GM18520 (cell line): Measurements from ENCODE around the gene POU2AF2.
"Not testable (repeated sequence)": the region's sequence is repeated elsewhere in the genome, so short reads cannot be mapped to it uniquely, and the experiment has no call there.

Experiments used
- ATAC-seq: cut with Tn5 transposase; IDR thresholded peaks from one replicate; pipeline ENCODE4 v1.9.1; 2021; ENCODE audit not compliant: unreplicated experiment

POU2AF2 gene

DNA sequence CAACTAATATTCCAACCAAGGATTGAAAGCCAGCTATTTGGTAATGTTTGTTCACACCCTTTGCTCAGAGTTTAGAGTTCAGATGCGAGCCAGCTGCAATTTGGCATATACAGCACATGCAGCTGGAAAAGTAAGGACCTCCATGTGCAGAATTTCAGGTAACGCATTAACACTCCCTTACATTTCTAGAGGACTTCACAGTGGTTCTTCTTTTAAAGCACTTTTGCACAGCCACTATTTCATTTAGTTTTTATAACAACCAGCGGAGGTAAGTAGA, 56.3 kb downstream of the POU2AF2 start:
- ATAC-seq: no peak

DNA sequence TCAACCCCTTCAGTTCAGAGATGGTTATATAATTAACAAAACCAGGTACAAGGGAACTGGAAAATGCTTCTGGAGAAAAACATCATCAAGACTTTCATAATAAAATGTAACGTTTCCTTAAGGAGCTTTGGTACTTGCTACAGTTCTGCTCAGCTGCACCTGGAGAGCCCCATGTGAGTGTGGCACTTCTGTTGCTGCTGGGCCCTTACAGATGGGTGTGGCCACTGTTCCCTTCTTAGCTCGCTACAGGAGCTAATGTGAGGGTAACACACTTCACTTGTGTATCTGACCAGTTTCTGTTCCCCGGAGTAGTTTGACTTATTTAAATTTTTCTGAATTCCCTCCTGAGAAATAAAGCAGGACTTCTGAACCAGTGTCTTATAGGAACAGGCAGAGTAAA, 56.8 kb downstream of the POU2AF2 start:
- ATAC-seq: no peak

DNA sequence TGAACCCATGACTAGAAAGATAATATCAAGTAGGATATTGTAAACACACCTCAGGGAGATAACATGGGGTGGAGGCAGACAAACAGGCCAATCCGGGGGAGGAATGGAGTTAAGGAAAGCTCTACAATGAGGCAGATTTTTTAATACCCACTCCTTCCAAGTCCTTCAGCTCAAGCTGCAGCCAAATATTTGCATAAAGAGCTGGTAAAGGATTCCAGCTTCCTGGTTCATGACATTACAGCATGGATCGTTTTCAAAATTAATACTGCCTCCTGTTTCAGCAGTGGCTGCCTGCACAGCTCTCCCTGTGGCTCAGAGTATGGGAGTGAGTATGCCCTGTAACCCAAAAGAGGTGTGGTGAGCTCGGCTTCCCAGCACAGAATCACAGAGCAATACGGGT, 57.9 kb downstream of the POU2AF2 start:
- no peak for ATAC-seq

DNA sequence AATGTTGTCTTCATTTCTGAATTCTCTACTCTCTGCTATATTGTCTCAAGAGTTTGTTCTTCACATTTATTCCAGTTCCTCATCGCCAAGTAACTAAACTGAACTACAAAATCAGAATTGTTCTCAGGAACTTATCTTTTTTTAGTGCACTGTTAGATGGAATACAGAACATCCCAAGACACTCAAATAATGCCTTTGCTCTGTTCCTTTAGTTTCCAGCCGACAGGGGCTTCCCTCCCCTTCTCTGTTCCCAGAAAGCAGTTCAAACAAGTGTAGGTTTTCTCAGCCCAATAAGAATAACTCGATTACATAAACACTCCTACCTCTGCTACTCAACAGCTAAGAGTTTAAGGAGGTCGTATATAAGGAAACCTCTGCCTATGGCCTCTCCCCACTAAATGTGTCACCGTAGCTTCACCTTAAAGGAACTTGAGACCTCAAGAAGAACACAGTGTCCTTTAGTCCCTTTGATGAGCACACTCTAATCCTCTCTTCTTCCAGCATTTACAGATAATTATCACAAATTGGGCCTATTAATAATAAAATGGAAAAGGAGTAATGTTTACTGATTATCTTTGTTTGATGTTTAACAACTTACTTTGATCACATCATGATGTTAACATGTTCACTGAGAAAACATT, 59.8 kb downstream of the POU2AF2 start:
- ATAC-seq: no peak

GRCh38 chr11:111305876-111306275, 60.4 kb downstream of the POU2AF2 start:
- no peak for ATAC-seq

DNA sequence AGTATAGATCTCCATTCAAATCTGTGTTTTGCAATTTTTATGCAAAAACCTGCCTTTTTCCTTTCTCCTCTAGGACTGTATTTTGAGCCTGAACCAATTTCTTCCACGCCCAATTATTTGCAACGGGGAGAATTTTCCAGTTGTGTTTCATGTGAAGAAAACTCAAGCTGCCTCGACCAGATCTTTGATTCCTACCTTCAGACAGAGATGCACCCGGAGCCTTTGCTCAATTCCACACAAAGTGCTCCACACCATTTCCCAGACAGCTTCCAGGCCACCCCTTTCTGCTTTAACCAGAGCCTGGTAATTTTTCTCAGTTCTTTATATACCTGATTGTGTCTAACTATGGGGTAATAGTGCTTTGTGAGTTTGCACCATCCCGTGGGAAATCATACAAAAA, 60.8 kb downstream of the POU2AF2 start:
- ATAC-seq: no peak

- ATAC-seq: no peak
Measured at GRCh38 chr11:111307472-111308108, 62.1 kb downstream of the POU2AF2 start.

DNA sequence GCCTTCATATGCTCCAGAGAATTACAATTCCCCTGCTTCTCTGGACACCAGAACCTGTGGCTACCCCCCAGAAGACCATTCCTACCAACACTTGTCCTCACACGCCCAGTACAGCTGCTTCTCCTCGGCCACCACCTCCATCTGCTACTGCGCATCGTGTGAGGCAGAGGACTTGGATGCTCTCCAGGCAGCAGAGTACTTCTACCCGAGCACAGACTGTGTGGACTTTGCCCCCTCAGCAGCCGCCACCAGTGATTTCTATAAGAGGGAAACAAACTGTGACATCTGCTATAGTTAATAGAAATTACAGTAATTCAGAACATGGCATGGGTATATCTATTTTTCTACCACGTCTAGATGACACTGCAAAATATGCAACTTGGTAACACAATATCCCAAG, 62.6 kb downstream of the POU2AF2 start:
- ATAC-seq: no peak

DNA sequence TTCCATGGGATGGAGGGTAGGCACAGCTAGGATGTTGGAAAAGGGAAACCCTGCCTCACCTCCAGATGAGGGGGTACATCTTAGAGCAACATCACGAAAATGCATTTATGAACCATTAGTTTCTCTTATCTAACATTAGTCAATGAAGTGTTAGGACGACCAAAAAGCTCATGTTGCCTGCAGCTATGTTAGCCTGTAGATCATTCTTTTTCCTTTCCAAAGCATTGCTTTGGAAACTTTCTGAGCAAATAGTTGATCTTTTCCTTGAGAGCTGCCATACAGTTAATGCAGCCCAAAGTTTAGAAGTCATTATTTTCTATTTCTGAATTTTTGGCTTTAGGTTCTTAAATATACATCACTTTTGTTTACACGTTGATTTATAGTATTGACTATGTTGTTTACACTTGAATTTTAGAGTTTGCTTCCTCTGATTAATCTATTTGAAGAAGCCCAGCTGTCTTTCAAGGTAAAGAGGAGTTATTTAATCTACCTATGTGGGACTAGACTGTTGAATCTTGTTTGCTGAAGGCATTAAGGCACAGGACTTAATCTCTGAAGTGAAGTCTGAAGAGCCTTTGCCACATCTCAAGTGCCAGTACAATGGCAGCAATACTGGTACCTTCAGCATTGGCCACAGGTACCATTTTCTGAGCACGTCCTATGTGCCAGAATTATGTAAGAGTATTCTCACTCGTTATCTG, 63.8 kb downstream of the POU2AF2 start:
- no peak for ATAC-seq

DNA sequence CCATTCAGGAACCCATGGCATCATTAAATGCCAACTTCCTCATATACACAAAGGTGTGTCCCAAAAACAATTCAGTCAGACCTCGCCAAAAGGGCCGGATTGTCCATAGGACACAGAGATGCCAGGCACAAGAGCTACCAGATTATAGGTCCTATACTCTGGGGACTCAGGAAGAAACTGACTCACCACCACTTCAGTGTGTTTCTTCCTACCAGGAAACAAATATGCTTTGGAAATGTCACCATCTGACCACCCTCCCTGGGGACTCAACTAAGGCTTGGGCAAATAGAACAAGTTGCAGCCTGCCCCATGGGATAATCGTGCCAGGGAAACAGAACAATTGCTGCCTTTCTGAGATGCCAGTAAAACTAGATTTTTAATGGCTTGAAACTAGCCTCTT, 64.6 kb downstream of the POU2AF2 start:
- ATAC-seq: no peak

GRCh38 chr11:111310723-111311122, 65.2 kb downstream of the POU2AF2 start:
- no peak for ATAC-seq

DNA sequence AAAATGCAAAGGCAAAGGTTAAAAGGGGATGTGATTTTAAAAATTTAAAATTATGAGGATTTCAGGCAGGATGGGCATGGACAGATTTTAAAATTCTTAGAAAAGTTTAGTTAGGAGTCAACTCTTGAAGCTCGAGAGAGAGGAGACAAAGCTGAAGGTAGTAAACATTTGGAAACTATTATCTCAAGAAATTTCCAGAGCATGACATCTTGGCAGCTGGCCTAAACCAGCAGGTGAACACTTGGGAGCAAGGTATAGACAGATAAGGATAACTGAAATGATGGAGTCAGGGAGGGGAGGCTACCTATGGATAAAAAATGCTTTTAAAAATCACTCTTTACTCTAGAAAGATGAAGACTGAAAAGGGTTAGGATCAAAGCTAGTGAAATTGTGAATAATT, 66.6 kb downstream of the POU2AF2 start:
- ATAC-seq: no peak

DNA sequence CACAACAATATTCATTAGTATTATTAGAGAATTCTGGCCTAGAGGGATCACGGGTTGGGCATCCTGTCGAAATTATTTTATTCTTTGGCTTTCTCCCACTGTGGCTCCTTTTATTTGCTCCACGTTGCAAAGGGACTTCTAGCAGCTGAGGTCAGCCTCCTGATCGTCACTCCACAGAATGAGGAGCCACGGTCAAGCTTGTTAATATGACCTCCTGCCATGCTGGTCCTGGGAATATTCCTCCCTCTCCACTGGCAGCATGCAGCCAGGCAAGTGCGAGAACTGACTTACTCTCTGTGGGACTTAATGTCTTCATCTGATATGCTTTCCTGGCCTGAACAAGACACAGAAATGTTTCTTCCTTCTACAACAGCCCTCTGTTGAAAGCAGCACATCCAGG, 73.8 kb downstream of the POU2AF2 start:
- no peak for ATAC-seq

DNA sequence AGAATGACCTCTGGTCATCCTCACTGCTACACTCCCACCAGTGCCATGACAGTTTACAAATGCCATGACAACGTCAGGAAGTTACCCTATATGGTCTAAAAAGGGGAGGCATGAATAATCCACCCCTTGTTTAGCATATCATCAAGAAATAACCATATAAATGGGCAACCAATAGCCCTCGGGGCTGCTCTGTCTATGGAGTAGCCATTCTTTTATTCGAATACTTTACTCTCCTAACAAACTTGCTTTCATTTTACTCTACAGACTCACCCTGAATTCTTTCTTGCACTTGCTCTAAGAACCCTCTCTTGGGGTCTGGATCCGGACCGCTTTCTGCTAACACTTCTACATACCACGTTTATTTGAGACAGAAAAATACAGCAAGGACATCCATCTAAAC, 74.7 kb downstream of the POU2AF2 start:
- not testable (repeated sequence) for ATAC-seq

GRCh38 chr11:111320728-111321568, 75.4 kb downstream of the POU2AF2 start:
- ATAC-seq: no peak

DNA sequence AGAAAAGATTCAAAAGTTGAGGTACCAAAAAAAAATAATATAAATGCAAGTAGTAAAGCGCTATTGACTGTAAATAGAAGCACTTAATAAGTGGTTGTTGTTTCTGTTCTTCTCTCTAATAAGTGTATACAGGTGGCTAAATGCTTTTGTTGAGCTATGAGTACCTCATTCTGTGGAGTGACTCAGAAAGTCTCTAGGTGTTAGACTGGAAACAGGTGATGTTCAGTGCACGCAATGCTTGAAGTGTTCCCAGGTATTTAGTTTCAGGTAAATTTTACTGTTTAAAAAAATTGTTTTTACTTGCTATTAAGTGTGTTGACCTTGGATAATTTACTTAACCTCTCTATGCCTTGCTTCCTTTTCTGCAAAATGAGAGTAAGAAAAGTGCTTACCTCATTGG, 77.0 kb downstream of the POU2AF2 start:
- no peak for ATAC-seq

DNA sequence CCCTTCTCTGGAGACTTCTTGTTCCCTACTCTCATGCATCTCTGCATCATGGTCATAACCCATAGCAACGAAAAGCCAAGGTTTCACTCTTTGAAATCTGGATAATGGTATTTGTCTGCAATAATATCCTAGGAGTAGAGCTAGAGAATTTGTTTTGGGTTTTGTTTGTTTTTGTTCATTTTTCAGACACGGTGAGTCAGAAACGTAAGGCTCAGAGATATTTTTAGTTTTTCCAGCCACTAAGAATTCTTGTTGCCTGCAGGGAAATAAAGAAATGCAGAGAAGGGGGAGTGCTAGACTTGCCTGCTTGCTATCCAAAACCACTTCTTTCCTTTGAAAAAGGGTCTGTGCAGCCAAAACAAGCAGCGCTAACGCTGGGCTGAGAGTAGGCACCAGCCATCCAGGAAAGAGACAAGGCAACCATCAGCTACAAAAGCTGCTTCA, 78.8 kb downstream of the POU2AF2 start:
- ATAC-seq: no peak

DNA sequence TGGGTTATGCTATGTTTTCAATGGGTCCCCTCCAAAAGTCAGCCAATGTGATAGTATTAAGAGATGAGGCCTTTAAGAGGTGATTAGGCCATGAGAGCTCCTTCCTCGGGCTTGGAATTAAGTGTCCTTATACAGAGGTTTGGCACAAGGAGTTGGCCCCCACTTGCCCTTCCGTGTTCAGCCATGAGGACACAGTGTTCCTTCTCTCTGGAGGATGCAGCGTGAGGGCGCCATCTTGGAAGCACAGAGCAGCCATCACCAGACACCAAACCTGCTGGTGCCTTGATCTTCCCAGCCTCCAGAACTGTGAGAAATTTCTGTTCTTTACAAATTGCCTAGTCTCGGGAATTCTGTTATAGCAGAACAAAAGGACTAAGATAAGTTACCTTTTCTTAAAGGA, 79.7 kb downstream of the POU2AF2 start:
- no peak for ATAC-seq

- ATAC-seq: no peak
Measured at GRCh38 chr11:111326824-111327223, 81.3 kb downstream of the POU2AF2 start.

GRCh38 chr11:111327908-111328624, 82.5 kb downstream of the POU2AF2 start:
- ATAC-seq: no peak
